HG03066 (cell line): Measurements from ENCODE around the gene CCDC177.

ENCODE experiments used
- ATAC-seq: cut with Tn5 transposase; IDR thresholded peaks from one replicate; pipeline ENCODE4 v1.9.1; 2021; ENCODE audit warnings: low read depth; ENCODE audit not compliant: unreplicated experiment

The CCDC177 gene

GRCh38 chr14:69570836-69571330, 3.8 kb downstream of the CCDC177 start:
- ATAC-seq: no peak

- no peak for ATAC-seq
Measured at GRCh38 chr14:69569859-69570258, 4.8 kb downstream of the CCDC177 start.

DNA sequence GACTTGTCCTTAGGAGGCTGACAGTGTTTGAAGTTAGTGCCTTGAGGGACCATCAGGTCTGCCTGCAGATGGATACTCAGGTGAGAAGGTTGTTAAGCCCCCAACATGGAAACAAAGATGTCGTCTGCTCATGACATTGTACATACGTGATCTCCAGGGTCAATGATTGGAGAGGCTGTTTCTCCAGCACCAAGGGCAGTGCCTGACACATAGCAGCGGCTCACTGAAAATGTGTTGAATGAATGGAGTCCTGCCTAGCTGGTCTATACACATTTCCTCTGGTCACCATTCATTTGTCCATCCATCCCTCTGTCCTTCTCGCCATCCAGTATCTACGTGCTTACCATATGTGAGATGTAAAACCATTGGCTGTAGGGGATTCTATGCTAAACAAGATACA, 7.1 kb downstream of the CCDC177 start:
- no peak for ATAC-seq

GRCh38 chr14:69561893-69562292, 12.8 kb downstream of the CCDC177 start:
- no peak for ATAC-seq

- ATAC-seq: no peak
Measured at GRCh38 chr14:69560826-69561225, 13.8 kb downstream of the CCDC177 start.

GRCh38 chr14:69559581-69560011, 15.1 kb downstream of the CCDC177 start:
- no peak for ATAC-seq

- no peak for ATAC-seq
Measured at GRCh38 chr14:69558774-69559173, 15.9 kb downstream of the CCDC177 start.

GRCh38 chr14:69554500-69554899, 20.2 kb downstream of the CCDC177 start:
- no peak for ATAC-seq

DNA sequence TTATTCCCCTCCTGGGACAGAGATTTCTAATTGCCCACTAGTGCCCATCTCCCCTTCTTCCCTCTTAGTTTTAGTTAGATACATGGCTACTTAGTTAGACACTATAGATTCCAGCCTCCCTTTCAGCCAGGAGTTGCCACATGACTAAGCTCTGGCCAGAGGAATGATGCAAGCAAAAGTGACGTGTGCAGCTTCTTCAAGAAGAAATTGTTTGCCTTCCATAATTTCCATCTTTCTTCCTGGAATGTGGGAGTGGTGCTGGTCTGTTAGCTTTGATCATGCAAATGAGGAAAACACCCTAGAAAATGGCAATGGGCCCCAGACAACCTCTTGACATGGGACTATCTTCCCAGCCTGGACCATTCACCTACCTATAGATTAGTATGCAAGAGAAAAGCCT, 21.4 kb downstream of the CCDC177 start:
- no peak for ATAC-seq

DNA sequence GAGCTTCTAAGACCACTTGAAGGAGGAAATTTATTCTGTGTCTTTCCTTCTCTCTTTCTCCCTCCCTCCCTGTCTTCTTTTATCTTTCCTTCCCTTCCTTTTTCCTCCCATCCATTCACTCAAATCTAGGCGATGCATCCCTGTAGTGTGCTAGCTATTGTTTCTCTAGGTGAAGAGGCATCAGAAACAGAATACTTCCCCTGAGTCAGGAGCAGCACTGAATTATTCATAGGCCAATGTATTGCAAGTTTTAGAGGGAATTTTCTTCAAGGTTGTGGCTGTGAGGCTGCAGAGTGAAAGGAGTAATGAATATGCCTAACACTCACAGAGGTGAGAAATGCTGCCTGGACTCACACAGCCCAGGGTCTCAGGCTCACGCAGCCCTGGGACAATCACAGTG, 23.2 kb downstream of the CCDC177 start:
- no peak for ATAC-seq

GRCh38 chr14:69548566-69548965, 26.1 kb downstream of the CCDC177 start:
- ATAC-seq: no peak

DNA sequence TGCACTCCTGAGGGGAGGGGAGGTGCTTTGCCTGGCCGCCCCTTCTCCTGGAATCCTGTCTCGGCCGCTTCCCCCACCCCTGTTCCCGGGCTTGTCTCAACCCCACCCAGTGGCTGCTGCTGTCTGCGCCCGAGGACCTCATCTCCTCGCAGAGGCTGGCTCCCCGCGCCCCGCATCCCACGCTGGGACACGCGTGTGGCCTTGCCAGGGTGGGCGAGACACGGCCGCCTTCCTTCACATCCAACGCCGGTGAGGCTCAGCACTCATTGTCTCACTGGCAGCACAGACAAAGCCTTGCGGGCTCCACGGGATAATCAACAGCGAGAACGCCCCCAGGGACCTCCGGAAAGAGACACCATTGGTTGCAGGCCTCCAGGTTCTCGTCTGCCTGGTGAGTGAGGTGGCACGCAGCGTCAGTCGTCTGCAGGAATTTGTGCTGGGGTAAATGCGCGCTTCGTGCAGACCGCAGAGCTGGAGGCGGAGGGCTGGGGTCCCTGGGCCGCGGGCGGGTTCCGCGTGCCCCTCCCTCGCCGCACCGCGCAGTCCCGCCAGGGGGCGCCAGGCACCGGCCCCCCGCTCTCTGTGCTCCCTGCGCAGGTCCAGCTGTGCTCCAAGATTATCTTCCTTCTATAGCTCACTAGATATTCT, 26.8 kb downstream of the CCDC177 start:
- ATAC-seq: no peak

- ATAC-seq: no peak
Measured at GRCh38 chr14:69543341-69544115, 31.1 kb downstream of the CCDC177 start.

GRCh38 chr14:69542311-69542710, 32.4 kb downstream of the CCDC177 start:
- no peak for ATAC-seq

DNA sequence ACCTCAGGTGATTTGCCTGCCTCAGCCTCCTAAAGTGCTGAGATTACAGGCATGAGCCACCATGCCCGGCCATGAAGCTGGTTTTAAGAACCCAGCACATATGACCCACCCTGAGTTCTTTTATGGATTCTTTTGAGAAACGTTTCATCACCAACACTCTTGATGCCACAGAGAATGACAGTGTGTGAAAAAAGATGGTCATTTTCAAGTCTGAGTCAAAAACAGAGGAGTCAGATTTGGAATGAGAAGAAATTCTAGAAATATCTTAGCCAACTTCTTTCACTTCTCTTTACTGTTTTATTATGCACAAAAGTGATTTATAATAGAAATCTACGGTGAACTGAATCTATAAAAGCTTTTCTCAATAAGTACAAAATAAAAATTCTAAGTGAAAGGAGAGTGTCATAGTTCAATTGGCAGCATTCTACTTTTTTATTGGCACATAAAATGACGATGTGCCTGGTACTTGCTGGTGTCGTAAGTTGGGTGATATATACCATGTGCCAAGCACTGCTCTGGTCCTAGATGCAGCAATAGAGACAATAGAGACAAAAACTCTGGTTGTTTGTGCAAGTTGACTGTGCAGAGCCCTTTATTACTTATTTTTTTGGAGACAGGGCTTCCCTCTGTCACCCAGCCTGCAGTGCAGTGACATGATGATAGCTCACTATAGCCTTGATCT, 33.9 kb downstream of the CCDC177 start:
- no peak for ATAC-seq

- no peak for ATAC-seq
Measured at GRCh38 chr14:69539631-69540410, 34.9 kb downstream of the CCDC177 start.

GRCh38 chr14:69538766-69539165, 35.9 kb downstream of the CCDC177 start:
- ATAC-seq: no peak

DNA sequence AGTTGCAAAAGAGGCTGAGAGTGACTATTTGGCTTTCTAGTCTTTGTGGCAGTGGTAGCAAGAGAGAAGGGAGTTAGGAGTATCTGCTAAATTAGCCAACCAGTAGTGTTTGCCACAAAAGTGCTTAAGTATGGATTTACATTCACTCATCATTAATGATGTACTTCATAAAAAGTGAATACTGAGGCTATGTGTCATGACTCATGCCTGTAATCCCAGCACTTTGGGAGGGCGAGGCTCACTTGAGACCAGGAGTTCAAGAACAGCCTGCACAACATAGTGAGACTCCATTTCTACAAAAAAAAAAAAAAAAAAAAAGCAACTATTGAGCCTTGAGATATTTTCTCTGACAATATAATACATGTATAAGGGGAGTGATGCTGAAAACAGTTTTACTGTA, 36.8 kb downstream of the CCDC177 start:
- no peak for ATAC-seq

DNA sequence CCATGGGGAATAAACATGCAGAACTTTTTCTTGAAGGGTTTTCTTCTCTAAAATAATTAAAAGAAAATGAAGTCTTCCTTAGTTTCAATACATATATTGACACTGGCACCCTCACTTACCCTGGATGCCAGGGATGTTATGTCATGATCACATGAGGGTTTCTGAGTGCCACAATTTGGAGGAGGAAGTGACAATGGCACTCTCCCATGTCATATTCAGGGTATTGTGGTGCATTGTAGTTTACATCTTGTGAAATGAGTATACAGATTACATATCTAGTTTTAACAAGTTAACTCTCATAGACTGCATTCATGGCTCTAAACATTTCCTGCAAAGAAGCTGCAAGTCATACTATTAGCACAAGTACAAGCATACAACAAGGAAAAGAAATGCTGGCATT, 37.7 kb downstream of the CCDC177 start:
- no peak for ATAC-seq

DNA sequence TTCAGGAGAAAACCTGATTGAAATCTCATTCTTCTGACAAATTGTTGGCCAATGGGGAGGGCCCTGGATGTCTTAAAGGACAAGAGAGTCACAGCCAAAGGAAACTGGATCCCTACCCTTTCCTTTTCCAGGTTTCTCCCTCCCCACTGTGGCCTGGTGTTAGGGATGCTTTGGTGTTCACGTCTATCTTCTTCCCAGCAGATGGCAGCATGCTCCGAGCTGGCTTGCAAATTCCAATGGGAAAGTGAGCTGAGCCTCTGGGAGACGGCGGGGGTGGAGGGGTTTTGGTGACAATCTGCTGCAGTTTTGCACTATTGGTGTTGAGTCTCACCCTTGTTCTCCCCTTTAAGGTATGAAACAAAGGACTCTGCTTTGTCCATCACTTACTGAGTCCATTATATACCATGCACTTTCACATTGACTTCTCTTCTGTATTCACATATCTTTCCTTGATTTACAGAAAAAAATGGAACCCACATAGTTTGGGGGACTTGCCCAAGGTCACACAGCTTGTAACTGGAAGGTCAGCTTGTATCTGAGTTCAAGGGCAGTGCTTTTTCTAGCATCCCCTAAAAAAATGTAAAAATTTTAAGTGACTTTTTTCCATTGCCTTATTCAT, 39.3 kb downstream of the CCDC177 start:
- no peak for ATAC-seq
